H1 (cell line): Measurements from ENCODE around the gene GPHA2. TPM values are rescaled to one million over a fixed set of nuclear protein-coding genes. Genes with fewer than 3 reads are reported as not detected.

ENCODE experiments used
- CTCF ChIA-PET: fragments of 300-600 bp; sonication (Branson Sonifier 250); formaldehyde crosslinking; loops from one replicate; lab custom pipeline; 2021; ENCODE audit not compliant: partially characterized antibody; lab: Charles Lee
- POLR2A ChIA-PET: fragments of 300-600 bp; sonication (Branson Sonifier 250); formaldehyde crosslinking; loops from one replicate; lab custom pipeline; 2021; ENCODE audit warnings: inconsistent platforms; ENCODE audit not compliant: partially characterized antibody; lab: Charles Lee
- DNase-seq, 2 experiments: peaks; one replicate each; pipeline versions ENCODE4 v3.0.0 to v3.0.0-alpha.2; 2010 to 2022; ENCODE audit warnings: low spot score in 2 of 2, low read depth in 1 of 2, mixed read lengths in 1 of 2
- FAIRE-seq: peaks from 2 replicates; lab custom pipeline; 2011; peaks lifted over from hg19 to GRCh38; lab: Jason Lieb, UNC
- H2AFZ ChIP-seq: 2 replicates; pipeline ENCODE4 v1.8.1; 2012; ENCODE audit warnings: low read length, inconsistent platforms
- H2AK5ac ChIP-seq: 2 replicates; pipeline ENCODE4 v1.6.1; 2013; ENCODE audit warnings: low read depth, low read length
- H2BK120ac ChIP-seq: replicated peaks from 2 replicates; pipeline ENCODE3; 2013; ENCODE audit warnings: low read depth, low read length, inconsistent platforms
- H2BK12ac ChIP-seq: 2 replicates; pipeline ENCODE4 v1.6.1; 2013; ENCODE audit warnings: low read depth, low read length
- H2BK15ac ChIP-seq: 2 replicates; pipeline ENCODE4 v1.6.1; 2013; ENCODE audit warnings: low read length
- H2BK20ac ChIP-seq: 2 replicates; pipeline ENCODE4 v1.6.1; 2013; ENCODE audit warnings: low read length
- H2BK5ac ChIP-seq: 2 replicates; pipeline ENCODE4 v1.6.1; 2013; ENCODE audit warnings: low read depth, low read length
- H3K14ac ChIP-seq: 2 replicates; pipeline ENCODE4 v1.6.1; 2013; ENCODE audit warnings: inconsistent platforms; ENCODE audit not compliant: insufficient read length
- H3K18ac ChIP-seq: 2 replicates; pipeline ENCODE4 v1.6.1; 2013; ENCODE audit warnings: low read length; ENCODE audit errors: extremely low read depth
- H3K23ac ChIP-seq: 2 replicates; pipeline ENCODE4 v1.6.1; 2013; ENCODE audit warnings: inconsistent platforms; ENCODE audit not compliant: insufficient read length
- H3K23me2 ChIP-seq: 2 replicates; pipeline ENCODE4 v1.6.1; 2013; ENCODE audit warnings: low read depth, low read length
- H3K27ac ChIP-seq: 2 replicates; pipeline ENCODE4 v1.6.1; 2011; ENCODE audit warnings: low read depth, low read length, inconsistent platforms
- H3K27me3 ChIP-seq, 4 experiments: replicated peaks in 1 of 4; 1 replicate in 1 of 4; 2 replicates in 3 of 4; pipeline versions ENCODE4 v1.6.1 to v1.8.1; 2011 to 2013; ENCODE audit warnings: low read length in 3 of 4, mild to moderate bottlenecking in 3 of 4, inconsistent platforms in 2 of 4, mixed read lengths in 2 of 4, moderate library complexity in 1 of 4; ENCODE audit not compliant: control insufficient read depth in 3 of 4, insufficient read depth in 3 of 4; ENCODE audit errors: extremely low read depth in 1 of 4
- H3K36me3 ChIP-seq, 4 experiments: 2 replicates each; pipeline versions ENCODE4 v1.6.1 to v1.8.1; 2011 to 2013; ENCODE audit warnings: mild to moderate bottlenecking in 4 of 4, low read length in 3 of 4, moderate library complexity in 2 of 4, control low read depth in 1 of 4, inconsistent platforms in 1 of 4; ENCODE audit not compliant: insufficient read depth in 4 of 4, control insufficient read depth in 2 of 4
- H3K4ac ChIP-seq: replicated peaks from 2 replicates; pipeline ENCODE3; 2013; ENCODE audit warnings: low read length, low read depth, mixed read lengths, inconsistent platforms; ENCODE audit not compliant: insufficient read length
- H3K4me1 ChIP-seq, 4 experiments: replicated peaks in 1 of 4; 1 replicate in 1 of 4; 2 replicates in 3 of 4; pipeline versions ENCODE4 v1.6.1 to v1.8.1; 2011 to 2013; ENCODE audit warnings: low read length in 3 of 4, inconsistent platforms in 2 of 4, mixed read lengths in 1 of 4; ENCODE audit not compliant: insufficient read depth in 4 of 4, control insufficient read depth in 3 of 4
- H3K4me2 ChIP-seq, 2 experiments: 2 replicates each; pipeline versions ENCODE4 v1.6.1 to v1.8.1; 2011 to 2013; ENCODE audit warnings: low read depth in 2 of 2, low read length in 2 of 2, control low read depth in 1 of 2, inconsistent platforms in 1 of 2, mild to moderate bottlenecking in 1 of 2; ENCODE audit not compliant: insufficient read depth in 1 of 2
- H3K4me3 ChIP-seq, 4 experiments: fragments of 200-600, 300-600 bp in 1 of 4; sonication (generic), shearing (Covaris generic), sonication (Bioruptor Twin) in 1 of 4; 2 replicates each; pipeline versions ENCODE4 v1.5.1 to v1.8.1; 2011 to 2016; ENCODE audit warnings: low read length in 4 of 4, low read depth in 3 of 4, control low read depth in 2 of 4, inconsistent platforms in 2 of 4, mild to moderate bottlenecking in 2 of 4, mixed read lengths in 1 of 4, moderate library complexity in 1 of 4; ENCODE audit not compliant: insufficient read depth in 2 of 4; ENCODE audit errors: extremely low read depth in 1 of 4
- H3K56ac ChIP-seq: replicated peaks from 2 replicates; pipeline ENCODE3; 2013; ENCODE audit warnings: low read depth, mild to moderate bottlenecking, mixed read lengths, low read length, inconsistent platforms; ENCODE audit not compliant: insufficient read length
- H3K79me1 ChIP-seq: 2 replicates; pipeline ENCODE4 v1.6.1; 2013; ENCODE audit warnings: low read depth, low read length, control low read depth
- H3K79me2 ChIP-seq, 2 experiments: 2 replicates each; pipeline versions ENCODE4 v1.6.1 to v1.8.1; 2012 to 2013; ENCODE audit warnings: low read length in 2 of 2, mild to moderate bottlenecking in 2 of 2, inconsistent platforms in 1 of 2; ENCODE audit not compliant: insufficient read depth in 2 of 2, control insufficient read depth in 1 of 2
- H3K9ac ChIP-seq, 4 experiments: replicated peaks in 1 of 4; 1 replicate in 1 of 4; 2 replicates in 3 of 4; pipeline versions ENCODE4 v1.6.1 to v1.8.1; 2011 to 2013; ENCODE audit warnings: low read depth in 3 of 4, low read length in 3 of 4, control low read depth in 2 of 4, mild to moderate bottlenecking in 2 of 4, moderate library complexity in 2 of 4, inconsistent platforms in 1 of 4; ENCODE audit errors: extremely low read depth in 1 of 4
- H3K9me3 ChIP-seq, 2 experiments: 2 replicates each; pipeline versions ENCODE4 v1.6.1 to v1.8.1; 2012 to 2013; ENCODE audit warnings: mild to moderate bottlenecking in 2 of 2, moderate library complexity in 2 of 2, control low read depth in 1 of 2, inconsistent platforms in 1 of 2, low read depth in 1 of 2, low read length in 1 of 2, mixed read lengths in 1 of 2; ENCODE audit not compliant: insufficient read depth in 2 of 2
- H4K20me1 ChIP-seq, 2 experiments: replicated peaks in 1 of 2; 2 replicates each; pipeline versions ENCODE3 to v1.8.1; 2011 to 2013; ENCODE audit warnings: inconsistent platforms in 2 of 2, low read length in 2 of 2, mild to moderate bottlenecking in 1 of 2; ENCODE audit not compliant: insufficient read depth in 2 of 2, control insufficient read depth in 1 of 2
- H4K5ac ChIP-seq: 2 replicates; pipeline ENCODE4 v1.6.1; 2013; ENCODE audit warnings: low read length, low read depth, mixed read lengths, inconsistent platforms; ENCODE audit not compliant: insufficient read length
- H4K8ac ChIP-seq: 2 replicates; pipeline ENCODE4 v1.8.0; 2013; ENCODE audit warnings: mild to moderate bottlenecking, moderate library complexity, low read length, inconsistent platforms; ENCODE audit not compliant: insufficient read depth; ENCODE audit errors: extremely low read depth
- H4K91ac ChIP-seq: replicated peaks from 2 replicates; pipeline ENCODE3; 2013; ENCODE audit warnings: low read length, mixed read lengths, inconsistent platforms; ENCODE audit not compliant: insufficient read length
- BRCA1 ChIP-seq: IDR thresholded peaks from 2 replicates; pipeline ENCODE4 v1.6.1; 2012; ENCODE audit warnings: low read depth, low read length, improper control_type of control experiment
- CEBPB ChIP-seq: IDR thresholded peaks from 2 replicates; pipeline ENCODE4 v1.6.1; 2012; ENCODE audit warnings: low read depth, low read length
- EGR1 ChIP-seq: IDR thresholded peaks from 2 replicates; pipeline ENCODE4 v1.6.1; 2011; ENCODE audit warnings: low read depth, low read length, borderline replicate concordance
- EP300 ChIP-seq, 2 experiments: IDR thresholded peaks; 1 replicate in 1 of 2; 2 replicates in 1 of 2; pipeline ENCODE4 v1.6.1; 2011 to 2012; ENCODE audit warnings: low read depth in 2 of 2, low read length in 2 of 2, mild to moderate bottlenecking in 2 of 2, borderline replicate concordance in 1 of 2, inconsistent platforms in 1 of 2, moderate library complexity in 1 of 2
- JUND ChIP-seq: IDR thresholded peaks from 2 replicates; pipeline ENCODE4 v1.6.1; 2011; ENCODE audit warnings: mild to moderate bottlenecking, improper control_type of control experiment, low read length
- RNF2 ChIP-seq: fragments of 200-900, 300-1000 bp; sonication (generic); IDR thresholded peaks from 2 replicates; pipeline ENCODE4 v1.7.1; 2016; ENCODE audit warnings: borderline replicate concordance, low read depth, mild to moderate bottlenecking, antibody characterized with exemption, low read length; ENCODE audit not compliant: poor library complexity, severe bottlenecking; ENCODE audit errors: missing control alignments
- SAP30 ChIP-seq: fragments of 300-600 bp; sonication (generic); IDR thresholded peaks from 2 replicates; pipeline ENCODE4 v1.7.1; 2012; ENCODE audit warnings: low read length, moderate library complexity, mild to moderate bottlenecking, inconsistent platforms; ENCODE audit not compliant: insufficient read depth, insufficient replicate concordance
- SIX5 ChIP-seq: IDR thresholded peaks from 2 replicates; pipeline ENCODE4 v1.6.1; 2011; ENCODE audit warnings: mild to moderate bottlenecking, low read depth, low read length
- ZNF274 ChIP-seq: IDR thresholded peaks from 2 replicates; pipeline ENCODE4 v1.7.0; 2012; ENCODE audit warnings: low read length, borderline replicate concordance; ENCODE audit errors: extremely low read depth
- whole genome bisulfite sequencing, 2 experiments: shearing (Covaris generic) in 1 of 2; methylation state at CpG; one replicate each; pipeline versions ENCODE4 v1.1.6 to v1.1.7; 2013 to 2015; ENCODE audit warnings: low lambda C conversion rate in 2 of 2, mixed read lengths in 2 of 2, inconsistent platforms in 1 of 2, low coverage in 1 of 2, missing lambda C conversion rate in 1 of 2; ENCODE audit not compliant: insufficient replicate concordance in 2 of 2, insufficient coverage in 1 of 2, insufficient read length in 1 of 2; ENCODE audit errors: extremely low coverage in 1 of 2, missing lambda C conversion rate in 1 of 2; 5-methylcytosine and 5-hydroxymethylcytosine counted together
- polyA plus RNA-seq, 7 experiments: library from polyadenylated mRNA; depleted of rRNA in 3 of 7; stranded (reverse) in 5 of 7; unstranded in 2 of 7; fragments of >200 nt in 5 of 7; fragments of 200-250 nt in 2 of 7; gene quantifications; 1 replicate in 5 of 7; 2 replicates in 1 of 7; 4 replicates in 1 of 7; pipeline versions ENCODE4 v1.2.1 to v1.2.3, GENCODE V29; 2011 to 2013; ENCODE audit warnings: missing spikeins in 2 of 7, mixed read lengths in 2 of 7
- total RNA-seq: library from RNA; stranded (reverse); fragmentation: NEBNext Ultra II Directional; extraction: Animal tissue kit (Norgen Biotek cat#: 25700); gene quantifications from 2 replicates; pipeline ENCODE4 v1.2.1, GENCODE V29; 2021

The GPHA2 gene
- total and polyA plus RNA-seq, 2 of the 8 experiments (the other 6 are each of a cell fraction or from before 2014, with no cell fraction given), result 0.97 to 4.4 TPM

DNA sequence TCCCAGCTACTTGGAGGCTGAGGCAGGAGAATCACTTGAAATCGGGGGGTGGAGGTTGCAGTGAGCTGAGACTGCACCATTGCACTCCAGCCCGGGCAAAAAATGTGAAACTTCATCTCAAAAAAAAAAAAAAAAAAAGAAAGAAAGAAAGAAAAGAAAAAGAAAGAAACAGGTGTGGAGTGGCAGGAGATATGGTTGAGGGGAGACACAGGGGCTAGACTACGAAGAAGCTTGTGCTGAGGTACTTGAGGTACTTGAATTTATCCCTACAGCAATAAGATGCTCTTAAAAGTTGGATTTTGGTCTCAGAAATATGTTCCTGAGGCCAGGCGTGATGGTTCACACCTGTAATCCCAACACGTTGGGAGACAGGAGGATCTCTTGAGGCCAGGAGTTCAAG, 38.4 kb upstream of the GPHA2 start:
- H2BK12ac ChIP-seq, result no peak overlapping the region
- DNase-seq (no peak), FAIRE-seq (no peak)
- H3K36me3 ChIP-seq, result no peaks in the 10 kb centered on the region
- no peak overlapping the region for H2AFZ ChIP-seq
- no peaks in the 10 kb centered on the region for H3K79me1 ChIP-seq
- no peaks in the 10 kb centered on the region for H3K79me2 ChIP-seq
- H2BK5ac ChIP-seq, result no peak overlapping the region
- H3K23me2 ChIP-seq, result no peaks in the 10 kb centered on the region
- no peaks in the 10 kb centered on the region for H4K20me1 ChIP-seq
- no peak overlapping the region for H2AK5ac ChIP-seq
- no peak overlapping the region for H3K4me2 ChIP-seq
- H2BK120ac ChIP-seq, result no peak overlapping the region
- no peak overlapping the region for H3K27ac ChIP-seq
- no peak overlapping the region for H2BK15ac ChIP-seq
- CTCF ChIA-PET, result interaction anchor here (0.7 to 1.3 kb wide), 2 partner anchors 40 to 1165 kb away, joined by 3 to 4 read pairs; partner anchors contain the start of gene ARL2
- no peak overlapping the region for H3K14ac ChIP-seq
- POLR2A ChIA-PET, result no interaction called here
- no peak overlapping the region for H3K4ac ChIP-seq
- H3K23ac ChIP-seq, result no peak overlapping the region
- H4K91ac ChIP-seq, result no peak overlapping the region
- H2BK20ac ChIP-seq, result no peak overlapping the region
- H3K27me3 ChIP-seq, result peaks cover 0 to 12% (median 7%) of the 10 kb centered on the region in 4 experiments; a peak in 5 of 7 replicates
- H3K9ac ChIP-seq, result no peak overlapping the region
- H3K18ac ChIP-seq, result no peak overlapping the region
- TF ChIP-seq EP300 (IDR thresholded peaks at IDR 0.05; ENCODE audit: borderline replicate concordance in 1 of 2, low read depth in 2 of 2, low read length in 2 of 2) (no peak), CEBPB (no peak), RNF2 (no peak), SIX5 (no peak), BRCA1 (no peak), SAP30 (no peak), JUND (no peak), ZNF274 (no peak), EGR1 (no peak)
- TF ChIP-seq, all 59 proteins: peak for 0
- Histone ChIP-seq H4K5ac (no peak overlapping the region), H3K56ac (no peak overlapping the region), H3K4me3 (no peak overlapping the region), H3K9me3 (peaks cover 0 to 4% of the 10 kb centered on the region in 2 experiments; a peak in 1 of 4 replicates), H3K4me1 (no peaks in the 10 kb centered on the region), H4K8ac (no peak overlapping the region)
- 82% methylated on average over 4 of the region's 5 CpGs; no CpG with 5 or more reads in 1 of the 2 experiments for WGBS, 2 experiments
